HG03060 (cell line): ENCODE data around the gene WDR18.
"Not testable (repeated sequence)": the region's sequence is repeated elsewhere in the genome, so short reads cannot be mapped to it uniquely, and the experiment has no call there.

Experiments used
- ATAC-seq: cut with Tn5 transposase; IDR thresholded peaks from one replicate; pipeline ENCODE4 v1.9.1; 2021; ENCODE audit warnings: low read depth, moderate number of reproducible peaks; ENCODE audit not compliant: unreplicated experiment

WDR18 gene

DNA sequence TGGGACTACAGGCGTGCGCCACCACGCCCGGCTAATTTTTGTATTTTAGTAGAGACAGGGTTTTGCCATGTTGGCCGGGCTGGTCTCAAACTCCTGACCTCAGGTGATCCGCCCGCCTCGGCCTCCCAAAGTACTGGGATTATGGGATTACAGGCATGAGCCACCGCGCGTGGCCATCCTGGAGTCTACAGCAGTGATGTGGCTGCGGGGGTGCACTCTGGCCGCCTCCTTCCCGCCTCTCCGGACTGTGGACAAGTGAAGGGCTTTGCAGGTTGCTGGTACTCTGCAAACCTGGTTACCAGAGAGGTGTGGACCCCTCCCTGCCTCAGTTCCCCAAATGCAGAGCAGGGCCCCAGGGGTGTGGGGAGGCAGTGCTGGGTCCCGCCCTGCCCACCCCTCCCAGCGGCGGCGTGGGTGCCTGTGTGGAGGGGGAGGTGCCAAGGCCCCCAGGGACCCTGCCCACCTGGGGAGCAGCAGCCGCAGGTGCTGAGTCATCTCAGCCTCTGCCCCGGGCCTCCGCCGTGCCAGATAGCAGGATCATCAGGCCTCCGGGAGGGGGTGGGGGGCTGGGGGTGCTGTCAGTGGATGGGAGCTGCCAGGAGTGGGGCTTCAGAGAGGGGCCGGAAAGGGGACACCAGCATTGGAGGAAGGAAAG is 35.2 kb upstream of the WDR18 start:
- no peak for ATAC-seq

DNA sequence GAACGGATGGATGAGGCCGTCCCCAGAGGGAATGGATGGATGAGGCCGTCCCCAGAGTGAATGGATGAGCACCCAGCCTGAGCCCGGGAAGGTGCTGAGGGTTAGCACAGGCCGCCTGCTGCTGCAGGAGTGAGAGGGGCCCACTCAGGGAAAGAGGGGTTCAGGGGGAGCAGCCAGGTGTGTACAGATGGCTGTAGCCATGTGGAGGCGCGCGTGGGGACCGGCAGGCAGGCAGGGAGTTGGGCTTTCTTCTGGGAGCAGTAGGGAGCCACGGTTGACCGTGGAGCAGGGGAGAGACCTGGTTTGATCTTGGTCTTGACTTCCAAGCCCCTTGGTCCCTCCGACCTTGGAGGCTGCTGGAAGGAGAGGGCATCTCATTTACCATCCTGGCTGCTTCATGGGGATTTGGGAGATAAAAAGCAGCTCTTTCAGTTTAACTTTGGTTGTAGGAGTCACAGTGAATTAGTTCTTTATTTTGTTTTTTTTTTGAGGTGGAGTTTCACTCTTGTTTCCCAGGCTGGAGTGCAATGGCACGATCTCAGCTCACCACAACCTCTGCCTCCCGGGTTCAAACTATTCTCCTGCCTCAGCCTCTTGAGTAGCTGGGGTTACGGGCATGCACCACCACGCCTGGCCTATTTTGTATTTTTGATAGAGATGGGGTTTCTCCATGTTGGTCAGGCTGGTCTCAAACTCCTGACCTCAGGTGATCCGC is 33.6 kb upstream of the WDR18 start:
- no peak for ATAC-seq

- no peak for ATAC-seq
Observed at GRCh38 chr19:952049-952679, 32.0 kb upstream of the WDR18 start.

- no peak for ATAC-seq
Observed at GRCh38 chr19:952680-953444, 31.3 kb upstream of the WDR18 start.

- no peak for ATAC-seq
Observed at GRCh38 chr19:953445-954271, 30.5 kb upstream of the WDR18 start.

DNA sequence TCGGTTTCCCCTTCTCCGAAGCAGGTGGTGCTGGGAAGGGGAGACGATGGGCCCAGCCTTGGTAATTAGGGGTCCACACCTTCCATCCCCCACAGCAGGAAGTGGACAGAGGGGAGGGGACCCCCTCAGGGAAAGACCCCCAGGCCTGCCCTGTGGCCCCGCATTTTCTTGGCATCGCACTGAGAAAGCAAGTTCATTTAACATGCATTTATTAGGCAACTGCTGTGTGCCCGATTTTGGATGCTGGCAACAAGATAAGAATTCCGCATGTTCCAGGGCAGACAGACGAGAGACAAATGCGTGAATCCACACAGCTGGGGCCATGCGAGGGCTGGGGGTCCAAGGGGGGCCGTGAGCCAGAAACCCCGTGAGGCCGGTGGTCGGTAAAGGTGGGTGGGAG is 29.9 kb upstream of the WDR18 start:
- no peak for ATAC-seq

GRCh38 chr19:954672-955494 is 29.3 kb upstream of the WDR18 start:
- ATAC-seq = no peak

GRCh38 chr19:955803-956765 is 28.1 kb upstream of the WDR18 start:
- ATAC-seq = no peak

GRCh38 chr19:956766-957440 is 27.2 kb upstream of the WDR18 start:
- no peak for ATAC-seq

- ATAC-seq = not testable (repeated sequence)
Observed at GRCh38 chr19:957578-957977, 26.6 kb upstream of the WDR18 start.

DNA sequence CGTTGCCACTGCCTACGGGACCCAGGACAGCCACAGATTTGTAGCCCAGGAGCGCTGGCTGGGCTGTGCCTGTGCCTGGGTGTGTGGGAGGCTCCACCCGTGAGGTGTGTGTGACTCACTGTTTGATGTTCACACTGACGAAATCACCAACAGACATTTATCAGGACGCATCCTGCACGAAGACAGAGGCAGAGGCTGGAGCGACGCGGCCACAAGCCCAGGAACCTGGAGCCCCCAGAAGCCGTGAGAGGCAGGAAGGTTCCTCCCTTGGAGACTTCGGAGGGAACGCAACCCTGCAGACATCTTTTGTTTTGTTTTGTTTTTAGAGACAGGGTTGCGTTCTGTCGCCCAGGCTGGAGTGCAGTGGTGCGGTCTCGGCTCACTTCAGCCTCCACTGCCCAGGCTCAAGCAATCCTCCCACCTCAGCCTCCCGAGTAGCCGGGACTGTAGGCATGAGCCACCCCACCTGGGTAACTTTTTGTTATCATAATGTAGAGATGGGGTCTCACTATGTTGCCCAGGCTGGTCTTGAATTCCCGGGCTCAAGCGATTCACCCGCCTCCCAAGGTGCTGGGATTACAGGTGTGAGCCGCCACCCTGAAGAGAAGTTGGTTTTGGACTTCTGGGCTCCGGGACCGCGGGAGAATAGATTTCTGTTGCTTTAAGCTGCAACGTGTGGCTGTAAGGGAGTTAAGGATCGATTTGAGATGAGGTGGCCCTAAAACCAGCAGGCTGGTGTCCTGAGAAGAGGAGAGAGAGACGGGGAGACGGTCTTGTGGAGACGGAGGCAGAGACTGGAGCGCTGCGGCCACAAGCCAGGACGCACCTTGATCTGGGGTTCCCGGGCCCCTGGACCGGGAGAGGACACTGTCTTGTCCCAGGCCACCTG is 24.9 kb upstream of the WDR18 start:
- no peak for ATAC-seq

DNA sequence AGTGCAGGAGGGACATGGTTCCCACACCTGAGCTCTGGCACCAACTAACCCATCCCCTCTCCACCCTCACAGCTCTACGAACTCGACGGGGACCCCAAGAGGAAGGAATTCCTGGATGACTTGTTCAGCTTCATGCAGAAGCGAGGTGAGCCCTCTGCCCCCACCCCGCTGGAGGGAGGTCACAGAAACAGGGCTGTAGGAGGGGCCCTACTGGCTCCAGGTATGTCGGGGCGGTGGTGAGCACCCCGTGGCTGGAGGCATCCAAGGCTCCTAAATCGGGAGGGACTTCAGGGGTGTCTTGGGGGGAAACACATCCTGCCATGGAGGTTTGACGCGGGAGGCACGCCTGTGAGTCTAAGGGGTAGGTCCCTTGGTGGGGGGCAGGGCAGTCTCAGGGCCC is 24.1 kb upstream of the WDR18 start:
- no peak for ATAC-seq

GRCh38 chr19:960601-960938 is 23.6 kb upstream of the WDR18 start:
- no peak for ATAC-seq

GRCh38 chr19:961866-962620 is 22.1 kb upstream of the WDR18 start:
- no peak for ATAC-seq

DNA sequence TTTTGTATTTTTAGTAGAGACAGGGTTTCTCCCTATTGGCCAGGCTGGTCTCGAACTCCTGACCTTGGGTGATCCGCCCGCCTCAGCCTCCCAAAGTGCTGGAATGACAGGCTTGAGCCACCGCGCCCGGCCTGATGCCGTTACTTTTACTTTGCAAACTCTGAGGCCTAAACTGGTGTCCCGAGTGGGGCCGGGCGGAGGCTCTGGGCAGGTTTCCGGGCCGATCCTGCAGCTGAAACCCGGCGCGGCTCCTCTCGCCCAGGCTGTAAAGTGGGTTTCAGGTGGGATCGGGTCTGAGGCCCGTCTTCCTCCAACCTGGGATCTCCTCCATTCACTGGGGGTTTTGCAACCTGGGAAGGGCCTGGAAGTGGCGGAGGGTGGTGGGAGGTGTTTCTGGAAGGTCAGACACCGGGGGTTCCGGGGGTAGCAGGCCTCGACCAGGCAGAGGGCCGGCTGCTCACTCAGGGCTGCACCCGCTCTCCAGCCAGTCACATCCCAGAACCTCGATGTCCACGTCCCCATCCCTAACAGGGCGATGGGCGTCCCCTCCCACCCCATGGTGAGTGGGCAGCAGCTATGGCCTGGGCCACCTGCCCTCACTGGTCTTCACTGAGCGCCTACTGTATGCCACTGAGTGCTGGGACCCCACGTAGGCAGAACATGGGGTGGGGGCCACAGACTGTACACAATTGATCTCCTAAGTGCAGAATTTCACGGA is 21.3 kb upstream of the WDR18 start:
- ATAC-seq = no peak
